SK-N-SH (cell line): ENCODE results near the gene NIP7.

ENCODE experiments used
- CTCF ChIP-seq: fragments of 200-600 bp; sonication (generic); IDR thresholded peaks from 2 replicates; pipeline ENCODE4 v1.6.1; 2017; ENCODE audit warnings: antibody characterized with exemption, mild to moderate bottlenecking, moderate library complexity
- MEF2A ChIP-seq: IDR thresholded peaks from 2 replicates; pipeline ENCODE4 v1.4.0; 2012; ENCODE audit warnings: low read depth, borderline replicate concordance
- RCOR1 ChIP-seq: fragments of 150-350 bp; IDR thresholded peaks from 2 replicates; pipeline ENCODE4 v1.6.1; 2017; ENCODE audit warnings: antibody characterized with exemption, low read length

GRCh38 chr16:69365901-69366300 is 26.3 kb downstream of the NIP7 start:
- no peak for TF ChIP-seq CTCF
- TF ChIP-seq RCOR1, result no peak
- TF ChIP-seq MEF2A, result no peak
